ENCODE results near the gene ZC3H18.
"Not testable (repeated sequence)": the region's sequence is repeated elsewhere in the genome, so short reads cannot be mapped to it uniquely, and the experiment has no call there.

Gene ZC3H18

DNA sequence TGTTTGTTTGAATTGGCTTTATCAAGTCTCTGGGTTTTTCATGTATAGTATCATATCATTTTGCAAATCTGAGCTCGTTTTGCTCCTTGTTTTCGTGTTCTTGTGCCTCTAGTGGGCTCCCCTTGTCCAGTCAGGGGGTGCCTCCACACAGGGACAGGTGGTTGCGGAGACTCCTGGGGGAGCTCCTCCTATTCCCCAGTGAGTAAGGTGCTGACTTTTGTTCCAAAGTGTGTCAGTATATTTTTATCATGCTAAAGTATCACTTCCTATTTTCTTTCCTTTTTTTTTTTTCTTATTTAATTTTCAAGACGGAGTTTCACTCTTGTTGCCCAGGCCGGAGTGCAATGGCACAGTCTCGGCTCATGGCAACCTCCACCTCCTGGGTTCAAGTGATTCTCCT lies 37.9 kb downstream of the ZC3H18 start:
- DNase-seq: no peak

DNA sequence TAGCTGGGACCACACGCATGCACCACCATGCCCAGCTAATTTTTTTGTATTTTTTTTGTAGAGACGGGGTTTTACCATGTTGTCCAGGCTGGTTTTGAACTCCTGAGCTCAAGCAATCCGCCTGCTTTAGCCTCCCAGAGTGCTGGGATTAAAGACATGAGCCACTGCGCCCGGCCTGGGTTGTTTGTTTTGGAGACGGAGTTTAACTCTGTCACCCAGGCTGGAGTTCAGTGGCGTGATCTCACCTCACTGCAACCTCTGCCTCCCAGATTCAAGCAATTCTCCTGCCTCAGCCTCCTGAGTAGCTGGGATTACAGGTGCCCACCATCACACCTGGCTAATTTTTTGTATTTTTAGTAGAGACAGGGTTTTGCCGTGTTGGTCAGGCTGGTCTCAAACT lies 39.2 kb downstream of the ZC3H18 start:
- not testable (repeated sequence) for DNase-seq

DNA sequence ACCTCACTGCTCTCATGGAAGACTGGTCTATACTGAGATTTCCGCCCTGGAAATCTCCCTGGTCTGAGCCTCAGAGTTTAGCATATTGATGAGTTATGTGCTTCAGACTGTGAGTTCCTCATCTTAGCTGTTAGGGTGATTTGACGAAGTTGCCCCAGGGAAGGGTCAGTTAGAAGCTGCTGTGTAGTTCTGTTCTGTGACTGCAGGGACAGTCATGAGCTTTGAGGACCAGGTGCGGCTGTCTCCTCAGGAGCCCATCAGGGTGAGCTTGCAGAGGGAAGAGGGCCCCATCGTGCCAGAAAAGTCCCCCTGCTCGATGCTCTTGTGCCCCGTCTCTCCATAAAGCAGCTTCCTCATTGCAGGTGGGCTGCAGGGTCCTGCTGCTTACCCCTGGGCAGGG lies 39.9 kb downstream of the ZC3H18 start:
- no peak for DNase-seq

DNA sequence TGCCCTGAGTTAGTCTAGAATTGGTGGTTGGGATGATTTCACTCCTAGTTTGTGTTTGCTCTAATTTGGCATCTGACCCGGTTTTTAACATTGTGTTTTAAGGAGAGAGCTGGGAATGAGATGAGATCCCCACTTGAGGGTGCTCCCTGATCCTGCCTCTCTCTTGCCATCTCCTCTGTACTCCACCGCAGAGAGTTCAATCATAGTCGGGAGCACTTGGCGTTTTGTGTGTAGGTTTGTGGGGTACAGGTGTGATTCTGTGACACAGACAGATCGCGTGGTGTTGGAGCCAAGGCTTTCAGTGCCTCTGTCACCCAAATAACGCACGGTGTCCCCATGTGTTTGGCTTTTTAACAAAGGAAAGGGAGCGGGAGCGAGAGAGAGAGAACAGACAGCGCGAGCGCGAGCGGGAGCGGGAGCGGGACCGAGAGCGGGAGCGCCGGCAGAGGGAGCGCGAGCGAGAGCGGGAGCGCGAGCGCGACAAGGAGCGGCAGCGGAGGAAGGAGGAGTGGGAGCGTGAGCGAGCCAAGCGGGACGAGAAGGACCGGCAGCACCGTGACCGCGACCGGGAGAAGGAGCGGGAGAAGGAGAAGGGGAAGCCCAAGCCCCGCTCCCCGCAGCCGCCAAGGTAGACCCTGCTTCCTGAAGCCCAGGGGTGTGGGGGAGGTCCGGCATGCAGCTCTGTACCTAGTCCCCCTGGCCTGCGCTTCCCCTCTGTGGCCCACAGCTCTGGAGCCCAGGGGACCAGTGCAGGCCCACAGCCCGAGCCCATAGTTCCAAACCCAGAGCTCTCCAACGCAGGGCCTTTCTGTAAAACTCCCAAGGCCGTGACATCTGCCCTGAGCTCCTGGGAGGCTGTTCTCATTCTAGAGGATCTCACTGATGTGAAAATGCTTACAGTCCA lies 41.0 kb downstream of the ZC3H18 start:
- DNase-seq: no peak

DNA sequence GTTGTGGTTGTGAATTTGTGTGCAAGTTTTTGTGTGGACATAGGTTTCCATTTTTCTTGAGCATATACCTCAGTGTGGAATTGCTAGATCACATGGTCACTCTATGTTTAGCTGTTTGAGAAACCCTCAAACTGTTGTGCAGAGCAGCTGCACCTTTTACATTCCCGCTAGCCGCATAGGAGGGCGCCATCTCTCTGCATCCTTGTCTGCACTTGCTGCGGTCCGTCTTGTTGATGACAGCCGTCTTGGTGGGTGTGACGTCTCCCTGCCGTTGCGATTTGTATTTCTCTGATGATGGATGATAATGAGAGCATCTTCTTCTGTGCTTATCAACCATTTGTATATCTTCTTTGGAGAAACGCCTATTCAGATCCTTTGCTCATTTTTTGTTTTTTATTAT lies 43.1 kb downstream of the ZC3H18 start:
- no peak for DNase-seq

DNA sequence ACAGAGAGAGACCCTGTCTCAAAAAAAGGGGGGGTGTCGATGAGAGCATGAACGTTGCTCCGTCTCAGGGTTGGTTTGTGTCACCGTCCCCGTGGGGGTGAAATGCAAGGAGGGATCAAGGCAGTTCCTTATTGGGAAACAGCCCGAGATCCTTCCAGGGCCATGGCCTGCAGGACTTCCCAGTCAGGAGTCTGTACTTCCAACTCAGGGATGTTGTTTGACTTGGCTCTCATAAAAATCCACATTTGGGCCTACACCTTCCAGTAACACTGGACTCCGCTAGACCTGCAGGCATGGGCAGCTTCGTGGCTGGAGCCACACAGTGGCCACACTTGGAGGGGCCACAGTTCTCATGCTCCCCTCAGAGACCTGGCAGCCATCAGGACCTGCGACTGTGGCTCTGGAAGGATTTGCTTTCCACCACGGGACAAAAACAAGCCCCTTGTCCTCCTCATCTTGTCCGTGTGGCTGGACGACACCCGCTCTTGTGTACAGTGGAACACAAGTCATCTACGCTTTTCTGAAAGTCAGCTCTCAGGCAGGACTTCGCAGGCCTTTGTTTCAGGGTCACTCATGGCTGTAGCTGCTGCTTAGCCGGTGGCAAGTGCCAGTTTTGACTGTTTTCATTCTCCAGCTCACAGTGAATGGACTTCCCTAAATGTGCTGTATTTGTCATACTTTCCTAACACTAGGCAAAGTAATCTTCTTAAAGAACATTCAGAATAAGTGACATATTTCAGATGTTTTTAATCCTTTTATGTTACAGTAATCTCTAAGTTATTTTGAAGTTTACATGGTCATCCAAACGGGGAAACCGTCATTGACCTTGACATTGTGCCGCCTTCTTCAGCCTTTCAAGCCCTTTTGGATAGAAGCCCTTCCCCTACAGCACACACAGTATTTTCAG lies 44.0 kb downstream of the ZC3H18 start:
- no peak for DNase-seq

DNA sequence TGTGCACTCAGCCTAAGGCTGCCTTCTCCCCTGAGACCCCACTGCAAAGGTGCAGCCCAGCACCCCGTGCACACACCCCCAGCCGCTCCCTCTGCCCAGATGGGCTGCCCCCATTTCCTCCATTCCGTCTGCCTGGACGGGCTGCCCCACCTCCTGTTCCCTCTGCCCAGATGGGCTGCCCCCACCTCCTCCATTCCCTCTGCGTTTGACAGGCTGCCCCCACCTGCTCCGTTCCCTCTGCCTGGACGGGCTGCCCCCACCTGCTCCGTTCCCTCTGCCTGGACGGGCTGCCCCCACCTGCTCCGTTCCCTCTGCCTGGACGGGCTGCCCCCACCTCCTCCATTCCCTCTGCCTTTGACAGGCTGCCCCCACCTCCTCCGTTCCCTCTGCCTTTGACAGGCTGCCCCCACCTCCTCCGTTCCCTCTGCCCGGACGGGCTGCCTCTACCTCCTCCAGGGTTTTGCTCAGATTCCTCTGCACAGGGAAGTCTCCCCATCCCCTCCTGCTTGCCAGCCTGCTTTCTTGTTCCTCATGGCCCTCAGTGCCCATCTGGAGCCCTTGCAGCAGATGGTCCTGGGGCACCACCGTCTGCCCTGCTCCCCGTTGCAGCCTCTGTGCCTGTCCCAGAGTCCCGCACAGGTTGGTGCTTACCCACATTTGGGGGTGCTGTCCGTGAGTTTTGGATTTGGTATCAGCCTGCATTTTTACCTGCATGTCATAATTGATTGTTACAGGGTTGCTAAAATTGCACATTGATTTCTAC lies 44.8 kb downstream of the ZC3H18 start:
- no peak for DNase-seq

DNA sequence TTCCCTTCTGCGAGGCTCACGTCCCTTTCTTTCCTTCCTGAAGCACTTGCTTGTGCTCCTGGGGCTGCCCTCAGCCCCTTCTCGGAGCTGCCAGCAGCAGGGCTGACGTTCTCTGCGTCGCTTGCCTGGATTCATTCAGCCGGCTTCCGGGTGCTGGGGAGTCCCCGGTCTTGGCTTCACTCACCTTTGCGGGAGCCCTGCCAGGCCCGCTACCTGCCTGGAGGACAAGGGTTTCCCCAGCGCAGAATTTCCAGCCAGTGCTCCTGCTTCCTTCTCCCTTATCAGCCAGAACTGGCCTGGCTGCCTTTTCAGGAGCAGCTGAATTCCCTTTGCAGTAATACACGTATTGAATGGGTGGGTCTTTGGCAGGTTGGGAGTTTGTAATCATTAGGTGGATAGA lies 46.1 kb downstream of the ZC3H18 start:
- no peak for DNase-seq

DNA sequence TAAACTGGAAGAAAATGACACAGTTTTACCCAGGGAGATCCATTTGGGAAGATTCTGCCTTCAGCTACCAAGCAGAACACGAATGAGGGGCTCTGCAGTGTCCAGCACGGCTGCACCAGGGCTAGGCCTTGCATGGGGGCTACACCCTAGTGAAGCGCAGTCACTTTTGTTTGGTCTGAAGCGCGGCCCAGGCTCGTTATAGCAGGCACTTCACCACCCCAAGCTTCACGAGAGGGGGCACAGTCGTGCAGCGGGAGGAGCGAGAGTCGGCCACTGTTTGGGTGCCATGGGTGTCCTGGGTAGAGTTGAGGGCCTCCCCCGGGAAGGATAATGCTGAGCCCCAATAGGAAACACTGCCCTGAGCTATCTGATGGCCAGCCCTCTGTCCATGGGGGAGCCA lies 46.5 kb downstream of the ZC3H18 start:
- DNase-seq: no peak

DNA sequence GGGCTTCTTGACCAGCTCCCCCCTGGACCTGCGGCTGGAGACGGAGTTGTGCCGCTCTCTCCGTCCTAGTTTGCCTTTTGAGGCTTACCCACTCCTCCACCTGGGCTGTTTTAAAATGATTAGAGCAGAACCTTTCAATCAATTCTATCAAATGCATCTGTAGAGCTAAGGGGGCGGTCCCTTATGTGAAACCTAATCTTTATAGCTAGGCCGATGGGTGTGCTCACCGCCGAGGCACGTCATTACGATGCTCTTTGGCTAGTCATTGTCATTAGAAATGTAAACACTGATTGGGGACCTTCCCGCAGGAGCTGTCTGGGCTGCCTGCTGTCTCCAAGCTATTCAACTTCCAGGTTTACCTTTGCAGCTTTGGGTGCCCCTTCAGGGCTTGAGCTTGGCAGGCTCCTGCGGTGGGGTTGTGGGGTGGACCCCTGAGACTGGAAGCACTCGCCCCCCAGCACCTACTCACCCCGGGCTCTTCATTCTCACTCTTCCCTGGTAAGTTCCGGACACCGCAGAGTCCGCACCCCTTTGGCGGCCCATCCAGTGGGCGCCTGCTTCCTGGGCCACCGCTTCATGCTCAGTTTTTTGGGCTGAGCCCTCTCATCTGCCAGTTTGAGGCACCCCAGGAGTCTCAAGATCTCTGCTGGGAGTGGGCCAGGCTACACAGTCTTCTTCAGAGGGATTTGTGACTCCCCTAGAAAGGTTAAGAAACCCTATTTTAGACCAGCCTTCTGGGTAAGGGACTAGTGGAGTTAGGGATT lies 47.2 kb downstream of the ZC3H18 start:
- DNase-seq: no peak

DNA sequence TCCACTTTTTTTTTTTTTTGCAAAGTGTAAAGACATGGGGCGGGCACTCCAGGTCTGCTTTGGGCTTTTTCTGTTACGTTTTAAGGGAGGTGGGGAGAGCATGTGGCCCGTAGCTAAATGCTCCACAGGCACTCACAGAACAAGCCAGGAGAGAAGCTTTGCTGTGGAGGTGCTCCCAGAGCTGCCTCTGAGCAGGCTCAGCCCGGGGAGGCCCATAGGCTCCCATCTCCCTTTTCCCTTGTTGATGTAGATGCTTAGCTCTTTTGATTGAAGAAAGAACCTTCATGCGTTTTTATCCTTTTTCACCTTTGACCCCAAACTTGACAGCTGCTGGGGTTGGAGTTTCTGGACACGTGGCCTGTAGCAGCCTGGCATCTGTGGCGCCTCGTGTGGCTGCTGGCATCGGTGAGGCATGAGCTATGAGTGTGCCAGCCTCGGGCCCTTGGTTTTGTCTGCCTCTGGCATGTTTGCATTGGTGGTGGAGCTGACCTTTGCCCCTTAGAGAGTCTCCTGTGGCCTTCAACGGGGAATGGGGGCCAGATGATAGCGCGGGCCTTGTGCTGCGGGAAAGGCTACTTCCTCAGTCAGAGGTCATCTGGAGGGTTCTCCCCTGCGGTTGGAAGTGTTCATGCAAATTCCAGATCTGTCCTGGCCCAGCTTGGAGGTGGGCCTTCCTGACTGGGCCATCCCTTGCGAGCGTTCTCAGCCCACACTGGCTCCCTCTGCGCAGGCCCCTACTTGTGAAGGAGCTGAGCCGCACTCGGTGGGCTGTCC lies 48.2 kb downstream of the ZC3H18 start:
- DNase-seq: no peak

DNA sequence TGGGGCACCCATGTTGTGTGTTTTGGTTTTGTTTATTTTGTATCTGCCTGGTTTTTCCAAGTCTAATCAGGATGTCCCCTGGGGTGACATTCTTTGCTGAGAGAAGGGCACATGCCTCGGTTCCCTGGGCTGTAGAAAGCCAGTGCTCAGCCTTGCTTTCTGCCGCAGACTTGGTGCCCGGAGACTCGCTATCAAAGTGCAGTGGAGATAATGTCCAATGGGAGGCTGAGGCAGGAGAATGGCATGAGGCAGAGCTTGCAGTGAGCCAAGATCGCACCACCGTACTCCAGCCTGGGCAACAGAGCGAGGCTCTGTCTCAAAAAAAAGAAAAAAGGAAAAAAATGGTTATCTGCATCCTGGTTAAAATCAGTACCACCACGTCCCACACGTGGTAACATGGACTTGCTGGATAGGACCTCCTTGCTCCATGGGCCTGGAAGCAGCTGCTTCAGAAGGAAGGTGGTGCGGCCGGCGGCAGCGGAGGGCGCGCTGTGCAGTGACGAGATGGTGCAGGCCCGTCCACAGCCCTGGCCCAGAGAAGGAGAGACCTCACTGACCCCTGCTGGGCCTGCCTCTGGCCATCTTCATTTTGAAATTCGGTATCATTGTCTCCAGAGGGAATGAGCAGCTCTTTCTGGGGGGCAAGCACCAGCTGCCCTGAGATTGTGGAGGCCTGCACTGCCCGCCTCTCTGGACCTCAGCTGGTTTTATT lies 48.9 kb downstream of the ZC3H18 start:
- no peak for DNase-seq

DNA sequence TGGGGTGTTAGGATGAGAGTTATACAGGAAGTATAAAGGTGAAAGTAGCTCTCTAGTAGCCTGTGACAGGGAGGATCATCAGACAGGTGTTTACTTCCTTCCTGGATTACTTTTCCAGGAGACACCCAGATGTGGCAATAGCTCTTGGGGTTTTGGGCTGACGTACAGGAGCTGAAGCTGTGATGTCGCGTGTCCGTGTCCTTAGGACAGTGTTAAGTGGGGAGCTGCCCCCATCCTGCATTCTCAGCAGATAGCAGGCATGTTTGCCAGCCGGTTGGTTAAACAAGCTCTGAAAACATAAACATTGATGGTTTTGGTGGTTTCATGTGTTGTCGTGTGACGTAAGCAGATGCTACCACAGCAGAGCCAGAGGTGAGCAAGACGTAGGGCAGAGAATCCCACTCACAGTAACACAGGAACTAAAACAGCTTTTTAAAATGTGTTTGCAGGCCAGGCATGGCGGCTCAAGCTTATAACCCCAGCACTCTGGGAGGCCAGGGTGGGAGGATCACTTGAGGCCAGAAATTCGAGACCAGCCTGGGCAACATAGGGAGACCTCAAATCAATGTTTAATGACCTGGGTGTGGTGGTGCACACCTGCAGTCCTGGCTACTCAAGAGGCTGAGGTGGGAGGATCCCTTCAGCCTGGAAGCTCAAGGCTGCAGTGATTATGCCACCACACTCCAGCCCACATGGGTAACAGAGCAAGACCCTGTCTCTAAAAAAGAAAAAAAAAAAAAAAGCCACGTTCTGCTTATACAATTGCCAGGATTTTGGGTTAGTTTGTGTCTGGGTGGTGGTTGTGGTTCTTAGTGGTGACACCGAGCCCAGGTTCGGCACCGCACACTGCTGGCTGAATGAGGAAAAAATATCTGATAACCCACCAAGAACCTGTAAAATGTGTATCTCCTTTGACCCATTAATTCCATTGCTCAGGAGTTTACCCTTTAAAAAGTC lies 49.9 kb downstream of the ZC3H18 start:
- DNase-seq: peak; percentile 66

DNA sequence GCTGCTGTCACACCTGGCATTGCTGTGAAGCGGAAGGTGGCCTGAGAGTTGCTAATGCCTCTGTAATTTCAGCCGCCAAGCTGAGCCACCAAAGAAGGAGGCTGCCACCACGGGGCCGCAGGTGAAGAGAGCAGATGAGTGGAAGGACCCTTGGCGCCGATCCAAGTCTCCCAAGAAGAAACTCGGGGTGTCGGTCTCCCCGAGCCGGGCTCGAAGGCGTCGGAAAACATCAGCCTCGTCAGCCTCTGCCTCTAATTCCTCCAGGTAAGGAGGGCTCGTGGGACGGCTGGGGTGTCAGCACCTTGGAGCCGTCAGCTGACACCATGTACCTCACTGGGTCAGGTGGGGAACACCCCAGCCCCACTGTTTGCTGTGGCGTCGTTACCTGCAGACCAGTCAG lies 51.9 kb downstream of the ZC3H18 start:
- DNase-seq: no peak

DNA sequence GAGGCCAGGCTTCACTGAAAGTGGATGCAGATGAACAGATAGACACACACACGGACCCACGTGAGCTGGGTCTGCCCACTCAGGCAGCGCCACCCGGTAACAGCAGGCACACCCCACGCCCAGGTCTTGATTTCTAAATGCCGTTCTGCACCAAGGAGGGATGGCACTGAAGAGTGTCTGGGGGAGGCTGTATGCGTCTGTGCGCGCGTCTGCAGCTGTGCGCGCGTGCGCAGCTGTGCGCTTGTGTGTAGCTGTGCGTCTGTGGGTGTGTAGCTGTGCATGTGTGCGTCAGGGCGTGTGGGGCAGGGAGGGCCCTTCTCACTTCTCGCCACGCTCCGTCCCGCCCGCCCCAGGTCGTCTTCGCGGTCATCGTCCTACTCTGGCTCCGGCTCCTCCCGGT lies 52.7 kb downstream of the ZC3H18 start:
- no peak for DNase-seq

DNA sequence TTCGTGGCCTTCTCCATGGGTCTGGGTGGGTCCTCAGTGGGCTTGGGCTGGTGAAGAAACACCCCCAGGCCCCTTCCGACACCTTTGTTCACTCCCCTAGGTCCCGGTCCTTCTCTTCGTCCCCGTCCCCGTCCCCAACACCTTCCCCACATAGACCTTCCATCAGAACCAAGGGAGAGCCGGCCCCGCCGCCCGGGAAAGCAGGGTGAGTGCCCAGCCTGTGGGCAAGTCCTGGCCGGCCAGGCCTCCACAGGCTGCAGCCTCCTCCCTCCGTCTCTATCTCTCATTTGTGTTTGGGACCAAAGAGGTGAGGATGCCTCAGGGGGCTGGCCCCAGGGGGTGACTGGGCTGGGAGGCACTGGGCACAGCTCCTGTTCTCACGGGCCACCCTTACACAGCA lies 53.7 kb downstream of the ZC3H18 start:
- no peak for DNase-seq

DNA sequence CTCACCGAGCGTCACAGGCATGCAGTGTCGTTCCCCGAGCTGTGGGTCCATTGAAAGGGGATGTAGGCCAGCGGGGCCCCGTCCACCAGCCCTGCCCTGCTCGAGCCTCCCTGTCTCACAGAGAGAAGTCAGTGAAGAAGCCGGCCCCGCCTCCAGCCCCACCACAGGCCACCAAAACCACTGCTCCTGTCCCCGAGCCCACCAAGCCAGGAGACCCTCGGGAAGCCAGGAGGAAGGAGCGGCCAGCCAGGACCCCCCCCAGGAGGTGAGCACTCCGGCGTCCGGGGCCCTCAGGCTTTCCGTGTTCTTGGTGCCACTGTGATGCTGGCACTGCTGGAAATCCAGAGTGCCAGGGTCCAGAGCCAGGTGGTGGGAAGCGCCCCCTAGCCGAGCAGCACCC lies 54.3 kb downstream of the ZC3H18 start:
- no peak for DNase-seq

DNA sequence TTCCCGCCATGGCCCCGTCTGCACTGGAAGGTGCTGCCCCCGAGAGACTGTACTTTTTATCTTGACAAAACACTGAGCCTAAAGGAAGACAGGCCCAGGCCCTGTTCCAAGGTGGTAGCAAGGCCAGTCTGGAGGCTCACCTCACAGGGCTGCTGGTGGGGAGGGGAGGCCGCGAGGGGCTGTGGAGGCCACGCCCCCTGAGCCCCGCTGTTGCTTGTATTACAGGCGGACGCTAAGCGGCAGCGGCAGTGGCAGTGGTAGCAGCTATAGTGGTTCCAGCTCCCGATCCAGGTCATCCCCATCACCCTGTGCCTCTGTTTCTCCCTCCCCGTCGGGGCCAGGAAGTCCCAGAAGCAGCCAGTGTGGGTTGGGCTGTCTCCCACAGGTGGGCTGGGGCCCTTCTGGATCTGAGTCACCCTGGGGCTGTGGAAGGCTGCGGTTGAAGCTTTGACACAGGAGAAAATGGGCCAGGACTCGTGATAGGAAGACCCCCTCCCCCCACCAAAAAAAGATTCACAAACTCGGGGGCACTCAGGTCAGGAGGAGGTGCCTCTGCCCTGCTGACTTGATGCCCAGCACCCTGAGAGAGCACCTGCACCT lies 54.9 kb downstream of the ZC3H18 start:
- DNase-seq: no peak

DNA sequence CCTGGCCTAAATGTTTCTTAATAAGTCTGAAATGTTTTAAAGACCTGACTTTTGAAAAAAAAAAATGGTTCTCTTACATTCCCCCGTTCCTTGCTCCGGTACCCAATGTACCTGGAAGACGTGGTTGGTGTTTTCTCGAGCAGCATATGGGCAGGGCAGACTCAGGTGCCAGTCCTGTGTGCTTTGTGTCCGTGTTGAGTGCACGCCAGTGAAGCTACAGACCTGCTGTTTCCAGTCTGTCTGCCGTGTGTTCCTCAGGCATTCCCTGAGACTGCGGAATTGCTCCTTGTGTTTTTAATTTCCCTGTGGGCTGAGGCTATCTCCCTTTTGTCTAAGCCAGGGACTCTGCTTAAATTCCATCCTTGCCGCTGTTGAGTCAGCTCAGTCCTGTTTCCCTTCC lies 56.4 kb downstream of the ZC3H18 start:
- DNase-seq: no peak
